ENCODE results near the gene C11orf58. TPM values are rescaled to one million over a fixed set of nuclear protein-coding genes. Genes with fewer than 3 reads are reported as not detected.

Gene C11orf58
- total RNA-seq: 185 and 281 TPM in 2 replicates

GRCh38 chr11:16738193-16738946, at the start of gene C11orf58:
Gene C11orf58, plus strand, starts transcription at chr11:16738647. Its CDS starts 132 bp downstream, at chr11:16738779.

